Tibial nerve (tissue), 4 donors: Measurements from ENCODE around the gene IPO5.

ENCODE experiments used
- EP300 ChIP-seq, 2 donors: sonication (generic); formaldehyde crosslinking; IDR thresholded peaks; one replicate each; pipeline ENCODE4 v1.6.1; 2017; ENCODE audit warnings: antibody characterized with exemption in 2 of 2, mild to moderate bottlenecking in 1 of 2
- POLR2A ChIP-seq, 2 donors: fragments of 450-650 bp; IDR thresholded peaks; one replicate each; pipeline ENCODE4 v1.6.1; 2017; ENCODE audit warnings: antibody characterized with exemption in 2 of 2, mild to moderate bottlenecking in 2 of 2, moderate library complexity in 2 of 2
- TF ChIP-seq, protein P1 (sequence below), 5 experiments: fragments of 200-600 bp in 3 of 5; fragments of 450-650 bp in 2 of 5; sonication (generic) in 3 of 5; IDR thresholded peaks; one replicate each; pipeline ENCODE4 v1.5.1; 2016 to 2019; ENCODE audit warnings: antibody characterized with exemption in 5 of 5, mild to moderate bottlenecking in 3 of 5, moderate library complexity in 2 of 5

DNA sequence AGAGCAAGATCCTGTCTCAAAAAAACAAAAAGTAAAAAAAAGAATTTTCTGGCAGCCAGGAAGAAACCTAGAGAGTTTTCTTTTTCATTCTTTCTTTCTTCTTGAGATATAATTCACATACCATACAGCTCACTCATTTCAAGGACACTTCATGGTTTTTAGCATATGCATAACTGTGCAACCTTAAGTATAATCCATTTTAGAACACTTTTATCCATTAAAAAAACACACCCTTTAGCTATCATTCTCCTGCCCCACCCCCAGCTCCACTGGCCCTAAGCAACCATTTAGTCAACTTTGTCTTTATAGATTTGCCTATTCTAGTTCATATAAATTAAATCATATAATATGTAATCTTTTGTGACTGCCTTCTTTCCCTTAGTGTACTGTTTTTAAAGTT lies 8.1 kb upstream of the IPO5 start:
- TF ChIP-seq, protein P1, sequence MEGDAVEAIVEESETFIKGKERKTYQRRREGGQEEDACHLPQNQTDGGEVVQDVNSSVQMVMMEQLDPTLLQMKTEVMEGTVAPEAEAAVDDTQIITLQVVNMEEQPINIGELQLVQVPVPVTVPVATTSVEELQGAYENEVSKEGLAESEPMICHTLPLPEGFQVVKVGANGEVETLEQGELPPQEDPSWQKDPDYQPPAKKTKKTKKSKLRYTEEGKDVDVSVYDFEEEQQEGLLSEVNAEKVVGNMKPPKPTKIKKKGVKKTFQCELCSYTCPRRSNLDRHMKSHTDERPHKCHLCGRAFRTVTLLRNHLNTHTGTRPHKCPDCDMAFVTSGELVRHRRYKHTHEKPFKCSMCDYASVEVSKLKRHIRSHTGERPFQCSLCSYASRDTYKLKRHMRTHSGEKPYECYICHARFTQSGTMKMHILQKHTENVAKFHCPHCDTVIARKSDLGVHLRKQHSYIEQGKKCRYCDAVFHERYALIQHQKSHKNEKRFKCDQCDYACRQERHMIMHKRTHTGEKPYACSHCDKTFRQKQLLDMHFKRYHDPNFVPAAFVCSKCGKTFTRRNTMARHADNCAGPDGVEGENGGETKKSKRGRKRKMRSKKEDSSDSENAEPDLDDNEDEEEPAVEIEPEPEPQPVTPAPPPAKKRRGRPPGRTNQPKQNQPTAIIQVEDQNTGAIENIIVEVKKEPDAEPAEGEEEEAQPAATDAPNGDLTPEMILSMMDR (IDR thresholded peaks at IDR 0.05) = no peak
- no peak for TF ChIP-seq EP300 (IDR thresholded peaks at IDR 0.05)
- TF ChIP-seq POLR2A (IDR thresholded peaks at IDR 0.05) = no peak
